SKM-1 treated with dmso at 0.1 percent for 144 hours (cell line): Measurements from ENCODE around the gene CCL27.

Experiments used
- DNase-seq: peaks from one replicate; lab custom pipeline; 2025; ENCODE audit not compliant: unreplicated experiment; lab: John Stamatoyannopoulos, UW

The CCL27 gene, protein sequence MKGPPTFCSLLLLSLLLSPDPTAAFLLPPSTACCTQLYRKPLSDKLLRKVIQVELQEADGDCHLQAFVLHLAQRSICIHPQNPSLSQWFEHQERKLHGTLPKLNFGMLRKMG

DNA sequence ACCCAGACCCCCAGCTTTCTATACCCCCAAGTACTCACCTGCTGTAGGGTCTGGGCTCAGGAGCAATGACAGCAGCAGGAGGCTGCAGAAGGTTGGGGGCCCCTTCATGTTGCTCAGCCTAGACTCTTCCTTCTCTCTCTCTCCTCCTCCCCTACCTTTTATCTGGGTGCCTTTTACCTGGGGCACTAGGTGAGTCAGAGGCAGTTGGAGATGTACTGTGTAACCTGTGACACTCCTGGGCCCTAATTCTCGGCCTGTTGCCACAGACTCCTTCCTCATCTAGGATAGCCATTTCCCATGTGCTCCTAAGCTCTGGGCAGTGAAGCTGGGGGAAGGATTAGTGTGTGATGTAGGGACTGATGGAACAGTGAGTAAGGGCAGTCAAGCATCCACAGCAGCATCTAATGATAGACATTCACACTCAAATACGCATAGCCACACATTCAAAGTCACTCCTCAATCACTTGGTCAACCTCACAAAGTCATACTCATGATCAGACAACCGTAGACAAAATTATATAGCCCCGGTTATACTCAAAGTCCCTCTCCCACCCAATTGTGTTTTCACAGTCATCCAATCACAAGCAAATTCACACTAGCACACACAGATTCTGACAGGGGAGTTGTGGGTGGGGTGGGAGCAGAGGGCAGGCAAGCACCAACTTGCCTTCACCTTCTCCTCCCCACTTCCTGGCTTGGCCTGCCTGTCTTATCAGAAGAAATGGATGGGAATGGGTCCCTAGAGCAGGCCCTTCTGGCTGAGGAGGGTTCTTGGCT lies at the start of gene CCL27:
Gene CCL27 (minus strand): TSS at position 132 of the 777 bp plus-strand sequence. CDS start 24 bp downstream, at position 108.
- DNase-seq = no peak

DNA sequence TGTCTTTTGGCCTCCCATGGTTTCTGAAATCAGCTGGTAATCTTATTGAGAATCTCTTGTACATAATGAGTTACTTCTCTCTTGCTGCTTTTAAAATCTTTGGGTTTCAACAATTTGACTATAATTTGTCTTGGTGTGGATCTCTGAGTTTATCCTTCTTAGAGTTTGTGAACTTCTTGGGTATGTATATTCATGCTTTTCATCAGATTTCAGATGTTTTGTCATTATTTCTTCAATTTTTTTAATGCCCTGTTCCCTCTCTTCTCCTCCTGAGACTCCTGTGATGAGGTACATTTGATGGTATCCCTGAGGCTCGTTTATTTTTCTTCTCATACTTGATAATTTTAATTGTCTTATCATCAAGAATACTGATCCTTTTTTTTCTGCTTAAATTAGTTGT lies 49.7 kb upstream of the CCL27 start:
- DNase-seq = no peak

DNA sequence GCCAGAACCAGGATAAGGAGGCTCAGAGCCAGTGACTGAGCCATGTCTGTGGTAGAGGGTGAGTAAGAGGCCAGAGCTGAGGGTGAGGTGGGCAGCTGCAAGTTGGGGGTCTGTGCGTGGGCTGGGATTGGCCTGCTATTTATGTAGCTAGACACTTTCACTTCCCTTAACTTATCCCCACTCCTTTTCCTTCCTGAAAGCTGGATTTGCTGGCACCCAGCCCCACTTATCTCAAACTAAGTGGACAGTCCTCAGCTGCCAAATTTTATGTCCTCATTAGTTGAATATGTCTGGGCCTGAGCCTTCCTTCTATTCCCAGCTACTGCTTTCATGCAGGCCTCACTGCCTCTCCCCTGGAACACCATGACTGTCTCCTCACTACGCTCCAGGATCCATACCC lies 47.6 kb upstream of the CCL27 start, which contains the start of gene CCL21:
Gene CCL21 (minus strand): TSS at position 114 of the 400 bp plus-strand sequence. CDS start 70 bp downstream, at position 44.
- no peak for DNase-seq

DNA sequence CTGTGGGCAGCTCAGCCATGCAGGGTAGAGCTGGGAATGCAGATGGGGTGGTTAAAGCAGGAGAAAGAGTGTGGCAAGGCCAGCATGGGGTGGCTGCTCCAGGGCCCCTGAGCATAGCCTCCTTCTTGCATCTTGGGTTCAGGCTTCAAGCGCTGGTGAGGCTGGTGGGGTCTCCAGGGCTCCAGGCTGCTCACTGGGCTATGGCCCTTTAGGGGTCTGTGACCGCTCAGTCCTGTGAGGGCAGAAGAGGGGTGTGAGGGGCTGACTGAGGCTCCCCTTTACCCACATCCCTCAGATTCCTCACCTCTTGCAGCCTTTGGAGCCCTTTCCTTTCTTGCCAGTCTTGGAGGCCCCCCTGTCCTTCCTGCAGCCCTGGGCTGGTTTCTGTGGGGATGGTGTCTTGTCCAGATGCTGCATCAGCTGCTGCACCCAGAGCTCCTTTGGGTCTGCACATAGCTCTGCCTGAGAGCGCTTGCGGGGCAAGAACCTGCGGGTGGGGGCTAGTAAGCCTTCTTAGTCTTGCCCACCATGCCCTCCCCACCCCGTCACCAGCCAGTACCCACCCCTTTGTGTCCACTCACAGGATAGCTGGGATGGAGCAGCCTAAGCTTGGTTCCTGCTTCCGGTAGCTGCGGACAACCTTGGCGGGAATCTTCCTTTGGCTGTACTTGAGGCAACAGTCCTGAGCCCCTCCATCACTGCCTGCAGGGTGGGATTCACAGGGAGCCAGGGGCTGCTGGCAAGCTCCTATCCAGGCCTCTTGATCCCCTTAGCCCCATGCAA lies 46.9 kb upstream of the CCL27 start:
- DNase-seq = no peak

GRCh38 chr9:34707130-34707529 lies 44.7 kb upstream of the CCL27 start:
- no peak for DNase-seq

GRCh38 chr9:34701769-34702736 lies 39.6 kb upstream of the CCL27 start:
- DNase-seq = peak; percentile 74

DNA sequence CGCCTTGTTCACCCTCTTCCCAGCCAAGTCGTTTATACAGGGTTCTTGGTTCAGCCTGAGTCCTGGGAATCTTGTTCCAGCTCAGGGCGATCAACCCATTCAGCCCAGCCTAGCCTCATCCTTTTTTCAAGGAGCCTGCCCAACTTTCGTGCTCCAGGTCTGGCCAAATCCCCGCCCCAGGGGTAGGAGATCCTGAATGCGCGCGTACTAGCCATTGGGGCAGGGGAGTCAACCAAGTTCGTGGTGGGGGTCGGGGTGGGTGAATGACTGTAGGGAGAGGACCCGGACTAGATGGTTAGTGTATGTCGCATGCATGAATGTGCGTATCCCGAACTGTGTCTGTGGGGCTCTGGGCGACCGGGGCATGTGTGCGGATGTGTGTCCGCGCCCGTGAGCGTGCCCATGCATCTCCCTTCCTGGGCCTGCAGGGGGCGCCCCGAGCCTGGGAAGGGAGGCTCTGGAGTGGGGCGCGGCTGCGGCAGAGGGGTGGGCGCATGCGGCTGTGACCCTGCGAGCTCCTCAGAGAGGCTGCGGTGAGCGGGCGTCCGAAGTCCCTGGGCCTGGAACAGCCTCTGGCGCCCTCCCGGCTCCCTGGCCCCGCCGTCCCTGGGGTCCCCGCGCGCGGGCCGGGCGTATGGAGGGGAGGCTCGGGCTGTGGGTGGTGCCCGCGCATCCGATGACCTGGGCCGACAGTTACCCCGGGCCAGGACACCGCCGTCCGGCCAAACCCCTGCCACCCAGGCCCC lies 38.7 kb upstream of the CCL27 start:
- DNase-seq = peak; percentile 57

DNA sequence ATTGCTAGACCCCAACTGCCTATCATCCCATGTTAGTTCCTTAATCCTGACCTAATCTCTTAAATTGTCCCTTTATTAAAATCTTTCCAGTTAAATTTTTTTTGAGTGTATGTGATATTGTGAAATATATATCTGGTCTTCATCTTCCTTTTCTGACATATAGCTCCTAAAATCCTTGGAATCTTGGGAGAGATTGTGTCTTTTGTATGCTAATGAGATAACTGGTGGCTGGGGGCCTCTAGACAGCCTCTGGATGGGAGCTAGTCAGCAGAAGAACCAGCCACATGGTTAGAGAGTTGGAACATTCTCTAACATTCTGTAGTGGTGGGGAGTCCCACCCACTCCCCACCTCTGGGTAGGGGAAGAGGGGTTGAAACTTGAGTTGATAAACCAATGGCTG lies 32.4 kb upstream of the CCL27 start:
- no peak for DNase-seq

- no peak for DNase-seq
Observed at GRCh38 chr9:34693560-34693959, 31.1 kb upstream of the CCL27 start.

GRCh38 chr9:34691936-34692315 lies 29.5 kb upstream of the CCL27 start:
- no peak for DNase-seq

GRCh38 chr9:34690983-34691935 lies 28.8 kb upstream of the CCL27 start, which contains the start of gene CCL19:
Gene CCL19, minus strand, starts transcription at chr9:34691276. Its CDS starts 137 bp downstream, at chr9:34691139.
- peak; percentile 3 for DNase-seq

DNA sequence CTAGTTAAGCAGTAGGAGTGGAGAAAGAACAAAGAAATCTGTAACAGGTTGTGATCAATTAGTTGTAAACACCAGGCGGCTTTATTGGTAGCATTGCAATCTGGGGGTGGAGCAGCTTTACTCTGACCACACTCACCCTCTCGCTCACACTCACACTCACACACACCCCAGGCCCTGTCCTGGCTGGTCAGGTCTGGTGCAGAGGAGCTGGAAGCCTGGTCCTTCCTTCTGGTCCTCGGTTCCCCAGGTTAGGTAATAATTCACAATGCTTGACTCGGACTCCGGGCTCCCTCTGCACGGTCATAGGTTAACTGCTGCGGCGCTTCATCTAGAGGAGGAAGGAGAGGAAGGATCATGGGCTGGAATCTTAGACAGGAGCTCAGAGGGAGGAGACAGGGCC lies 27.1 kb upstream of the CCL27 start:
- DNase-seq = no peak

- DNase-seq = no peak
Observed at GRCh38 chr9:34689116-34689470, 26.6 kb upstream of the CCL27 start.

- DNase-seq = no peak
Observed at GRCh38 chr9:34688329-34689115, 26.1 kb upstream of the CCL27 start.

GRCh38 chr9:34687276-34688030 lies 25.0 kb upstream of the CCL27 start:
- no peak for DNase-seq

DNA sequence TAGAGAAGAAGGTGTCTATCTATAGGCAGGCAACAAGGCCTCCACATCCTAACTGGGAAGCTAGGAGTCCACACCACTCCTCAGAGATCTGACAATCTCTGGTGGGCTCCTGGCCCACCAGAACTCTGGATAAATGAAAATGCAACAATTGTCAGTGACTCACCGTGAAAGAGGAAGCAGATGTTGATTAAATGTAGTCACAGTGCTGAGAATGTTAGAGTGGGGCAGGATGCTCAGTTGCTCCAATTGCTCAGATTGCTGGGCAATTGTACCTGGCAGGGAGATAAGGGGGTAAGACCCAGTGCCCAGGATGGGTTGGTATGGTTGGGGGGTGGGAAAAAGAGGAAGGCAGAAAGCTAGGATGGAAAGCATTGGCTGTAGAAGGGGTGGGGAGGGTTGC lies 24.3 kb upstream of the CCL27 start:
- peak; percentile 3 for DNase-seq

DNA sequence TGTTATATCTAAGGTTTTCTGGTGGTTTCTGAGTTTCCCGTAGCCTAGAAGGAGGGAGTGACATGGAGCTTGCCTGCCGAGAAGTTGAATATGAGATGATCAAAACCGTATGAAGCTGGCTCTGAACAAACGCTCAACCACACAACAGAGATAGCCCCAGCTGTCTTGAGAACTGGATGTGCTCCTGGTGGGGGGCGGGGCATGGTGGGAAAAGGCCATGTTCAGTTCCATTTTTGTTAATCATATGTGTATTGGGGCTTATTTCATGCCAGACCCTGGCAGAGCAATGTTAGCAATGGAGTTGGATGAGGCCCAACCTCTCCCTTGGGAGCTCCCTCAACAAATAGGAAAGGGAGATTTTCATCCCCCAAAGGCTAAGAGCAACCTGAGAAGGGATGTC lies 23.8 kb upstream of the CCL27 start:
- no peak for DNase-seq
